Measurements from ENCODE around the gene FN3KRP.
A peak's percentile ranks its signal among the peaks of the same experiment; 100 is the strongest.

The FN3KRP gene

DNA sequence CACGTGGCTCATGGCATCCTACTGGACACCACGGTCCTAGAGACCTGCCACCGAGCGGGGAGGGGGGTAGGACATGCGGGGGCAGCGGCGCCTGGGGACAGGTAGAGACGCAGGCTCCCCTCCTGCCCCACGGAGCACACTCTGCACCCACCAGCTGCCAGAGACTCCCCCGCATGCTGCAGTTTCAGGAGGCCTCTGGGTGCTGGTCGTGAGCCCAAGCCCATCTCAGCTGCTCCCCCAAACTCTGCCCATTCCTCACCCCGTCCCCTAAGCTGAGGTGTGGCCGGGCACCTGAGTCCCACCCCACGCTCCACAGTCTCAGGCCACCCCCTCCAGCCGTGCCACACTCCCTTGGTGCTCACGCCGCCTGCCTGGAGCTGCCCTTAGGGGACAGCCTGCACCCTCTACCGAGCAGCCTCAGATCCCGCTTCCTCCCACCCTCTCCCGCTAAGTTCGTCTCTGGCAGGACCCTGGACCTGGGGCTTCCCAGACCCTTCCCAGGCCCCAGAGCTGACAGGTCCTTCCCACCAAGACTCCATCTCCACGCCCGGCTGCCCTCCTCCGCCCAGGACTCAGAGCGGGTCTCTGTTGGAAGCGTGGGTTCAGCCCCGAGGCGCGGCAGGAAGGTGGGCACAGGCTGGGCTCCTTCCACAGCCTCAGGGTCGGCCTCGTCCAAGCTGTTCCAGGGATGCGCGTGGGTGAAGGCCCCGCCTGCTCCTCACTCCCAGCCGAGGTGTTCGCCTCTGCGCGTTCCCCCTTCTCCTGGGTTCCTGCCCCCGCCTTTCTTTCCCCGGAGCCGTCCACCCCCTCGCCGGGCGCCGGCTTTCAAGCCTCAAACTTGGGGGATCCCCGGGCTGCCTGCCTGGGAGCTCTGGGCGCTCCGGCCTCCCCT is 19.3 kb upstream of the FN3KRP start:
- H3K9me3 ChIP-seq (ENCODE audit: insufficient read depth, low read length) = peaks cover 9% of the 10 kb centered on the region; the same call in 1 of the 2 replicates
- no peaks in the 10 kb centered on the region for H4K20me1 ChIP-seq (ENCODE audit: insufficient read depth, low read length)
- H3K79me2 ChIP-seq (ENCODE audit: low read length) = peaks cover 8% of the 10 kb centered on the region; the same call in 1 of the 2 replicates
- peaks cover 9% of the 10 kb centered on the region for H3K36me3 ChIP-seq (replicated peaks; ENCODE audit: low read depth, low read length)
- H3K4me2 ChIP-seq (ENCODE audit: low read length) = peak overlapping the region; percentile 60
- H3K9ac ChIP-seq (ENCODE audit: low read length) = no peak overlapping the region
- peak overlapping the region; percentile 75 for H3K4me3 ChIP-seq (ENCODE audit: low read length)
- no peak for TF ChIP-seq EZH2phosphoT487 (IDR thresholded peaks at IDR 0.05; ENCODE audit: low read depth)
- TF ChIP-seq, protein P1, sequence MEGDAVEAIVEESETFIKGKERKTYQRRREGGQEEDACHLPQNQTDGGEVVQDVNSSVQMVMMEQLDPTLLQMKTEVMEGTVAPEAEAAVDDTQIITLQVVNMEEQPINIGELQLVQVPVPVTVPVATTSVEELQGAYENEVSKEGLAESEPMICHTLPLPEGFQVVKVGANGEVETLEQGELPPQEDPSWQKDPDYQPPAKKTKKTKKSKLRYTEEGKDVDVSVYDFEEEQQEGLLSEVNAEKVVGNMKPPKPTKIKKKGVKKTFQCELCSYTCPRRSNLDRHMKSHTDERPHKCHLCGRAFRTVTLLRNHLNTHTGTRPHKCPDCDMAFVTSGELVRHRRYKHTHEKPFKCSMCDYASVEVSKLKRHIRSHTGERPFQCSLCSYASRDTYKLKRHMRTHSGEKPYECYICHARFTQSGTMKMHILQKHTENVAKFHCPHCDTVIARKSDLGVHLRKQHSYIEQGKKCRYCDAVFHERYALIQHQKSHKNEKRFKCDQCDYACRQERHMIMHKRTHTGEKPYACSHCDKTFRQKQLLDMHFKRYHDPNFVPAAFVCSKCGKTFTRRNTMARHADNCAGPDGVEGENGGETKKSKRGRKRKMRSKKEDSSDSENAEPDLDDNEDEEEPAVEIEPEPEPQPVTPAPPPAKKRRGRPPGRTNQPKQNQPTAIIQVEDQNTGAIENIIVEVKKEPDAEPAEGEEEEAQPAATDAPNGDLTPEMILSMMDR (IDR thresholded peaks at IDR 0.05; ENCODE audit: low read depth, low read length) = no peak
- no peak overlapping the region for H3K27ac ChIP-seq (ENCODE audit: low read length)
- H2AFZ ChIP-seq (ENCODE audit: low read depth, low read length) = no peak overlapping the region
- no peaks in the 10 kb centered on the region for H3K27me3 ChIP-seq (ENCODE audit: low read depth, low read length)
- peaks cover 5% of the 10 kb centered on the region for H3K4me1 ChIP-seq (ENCODE audit: low read length)

DNA sequence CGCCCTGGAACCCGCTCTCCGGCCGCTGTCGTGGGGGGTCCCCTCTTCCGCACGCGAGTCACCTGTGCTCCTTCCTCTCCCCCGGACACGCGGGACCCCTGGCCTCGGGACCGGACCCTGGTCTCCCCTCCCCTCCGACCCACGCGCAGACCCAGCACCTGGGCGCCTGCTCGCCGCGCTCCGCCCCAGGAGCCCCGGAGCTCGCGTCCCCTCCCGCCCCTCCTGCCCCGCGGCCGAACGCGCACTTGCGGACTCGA is 18.8 kb upstream of the FN3KRP start:
- no peak overlapping the region for H2AFZ ChIP-seq (ENCODE audit: low read depth, low read length)
- no peaks in the 10 kb centered on the region for H4K20me1 ChIP-seq (ENCODE audit: insufficient read depth, low read length)
- H3K9ac ChIP-seq (ENCODE audit: low read length) = 0 out of 2 replicates have a peak overlapping the region, but pooled peaks have one; percentile 20
- H3K4me3 ChIP-seq (ENCODE audit: low read length) = peak overlapping the region; percentile 75
- no peak overlapping the region for H3K27ac ChIP-seq (ENCODE audit: low read length)
- H3K4me2 ChIP-seq (ENCODE audit: low read length) = peak overlapping the region; percentile 60
- TF ChIP-seq, protein P1 (IDR thresholded peaks at IDR 0.05; ENCODE audit: low read depth, low read length) = no peak
- no peak for TF ChIP-seq EZH2phosphoT487 (IDR thresholded peaks at IDR 0.05; ENCODE audit: low read depth)
- H3K36me3 ChIP-seq (replicated peaks; ENCODE audit: low read depth, low read length) = peaks cover 9% of the 10 kb centered on the region
- H3K4me1 ChIP-seq (ENCODE audit: low read length) = peaks cover 10% of the 10 kb centered on the region
- peaks cover 9% of the 10 kb centered on the region; the same call in 1 of the 2 replicates for H3K9me3 ChIP-seq (ENCODE audit: insufficient read depth, low read length)
- H3K79me2 ChIP-seq (ENCODE audit: low read length) = peaks cover 8% of the 10 kb centered on the region; the same call in 1 of the 2 replicates
- H3K27me3 ChIP-seq (ENCODE audit: low read depth, low read length) = no peaks in the 10 kb centered on the region

DNA sequence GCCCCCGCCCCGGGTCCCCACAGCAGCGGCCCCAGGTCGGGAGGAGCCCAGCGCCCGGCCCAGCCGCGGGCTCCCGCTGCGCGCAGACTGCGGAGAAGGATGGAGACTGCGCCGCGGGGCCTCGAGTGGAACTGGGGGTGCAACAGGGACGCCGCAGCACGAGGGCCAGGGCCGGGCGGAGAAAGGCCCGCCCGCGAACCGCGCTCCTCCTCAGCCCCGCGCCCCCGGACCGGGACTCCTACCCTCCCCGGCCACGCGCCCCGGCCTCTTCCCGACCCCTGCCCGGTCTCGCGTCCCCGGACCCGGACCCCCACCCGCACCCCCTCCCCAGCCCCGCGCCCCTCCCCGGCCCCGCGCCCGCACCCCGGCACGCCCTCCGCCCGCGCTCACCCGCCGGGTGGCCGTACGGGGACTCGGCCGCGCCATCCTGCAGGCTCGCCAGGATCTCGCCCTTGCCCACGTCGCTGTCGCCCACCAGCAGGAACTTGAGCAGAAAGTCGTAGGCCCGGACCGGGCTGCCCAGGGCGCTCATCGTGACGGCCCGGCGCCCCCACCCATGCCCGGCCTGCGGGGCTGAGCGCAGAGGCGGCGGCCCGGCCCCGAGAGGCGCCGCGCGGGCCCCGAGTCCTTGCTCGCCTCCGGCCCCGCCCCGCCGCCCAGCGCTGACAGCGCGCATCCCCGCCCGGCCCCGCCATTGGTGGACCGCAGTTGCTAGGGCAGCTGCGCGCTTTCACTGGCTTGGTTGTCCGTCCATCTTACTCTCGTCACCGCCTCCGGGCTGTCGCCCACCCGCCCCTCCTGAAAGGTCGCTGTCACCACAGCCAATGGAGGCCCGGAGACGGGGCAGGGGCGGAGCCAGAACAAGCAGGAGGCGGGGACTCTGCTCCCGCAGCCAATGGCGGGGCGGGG is 18.2 kb upstream of the FN3KRP start, which contains the start of gene RAB40B:
Gene RAB40B, minus strand, starts transcription at position 634 of the 909 bp plus-strand sequence. Its CDS starts 102 bp downstream, at position 532.
- peaks cover 9% of the 10 kb centered on the region; the same call in 1 of the 2 replicates for H3K9me3 ChIP-seq (ENCODE audit: insufficient read depth, low read length)
- H3K79me2 ChIP-seq (ENCODE audit: low read length) = peaks cover 8% of the 10 kb centered on the region; the same call in 1 of the 2 replicates
- H3K4me2 ChIP-seq (ENCODE audit: low read length) = peak within 1 kb of the TSS; percentile 66
- H4K20me1 ChIP-seq (ENCODE audit: insufficient read depth, low read length) = no peaks in the 10 kb centered on the region
- TF ChIP-seq EZH2phosphoT487 (IDR thresholded peaks at IDR 0.05; ENCODE audit: low read depth) = no peak
- TF ChIP-seq, protein P1 (IDR thresholded peaks at IDR 0.05; ENCODE audit: low read depth, low read length) = no peak
- no peak within 1 kb of the TSS for H2AFZ ChIP-seq (ENCODE audit: low read depth, low read length)
- H3K9ac ChIP-seq (ENCODE audit: low read length) = 0 out of 2 replicates have a peak within 1 kb of the TSS, but pooled peaks have one; percentile 39
- H3K36me3 ChIP-seq (replicated peaks; ENCODE audit: low read depth, low read length) = peaks cover 9% of the 10 kb centered on the region
- H3K27me3 ChIP-seq (ENCODE audit: low read depth, low read length) = no peaks in the 10 kb centered on the region
- peak within 1 kb of the TSS; percentile 75 for H3K4me3 ChIP-seq (ENCODE audit: low read length)
- peaks cover 16% of the 10 kb centered on the region for H3K4me1 ChIP-seq (ENCODE audit: low read length)
- no peak within 1 kb of the TSS for H3K27ac ChIP-seq (ENCODE audit: low read length)

All from OCI-LY3 (cell line).